Mesodermal cell (in vitro differentiated cells): ENCODE data around the gene MMP2.

Source experiments
- H3K27ac ChIP-seq: 2 replicates; pipeline ENCODE4 v1.7.0; 2013; ENCODE audit warnings: mild to moderate bottlenecking, low read depth, low read length, moderate library complexity; ENCODE audit not compliant: severe bottlenecking
- H3K36me3 ChIP-seq: 2 replicates; pipeline ENCODE4 v1.7.1; 2013; ENCODE audit warnings: mild to moderate bottlenecking, low read length, moderate library complexity; ENCODE audit not compliant: control insufficient read depth, insufficient read depth
- H3K4me1 ChIP-seq: one replicate; pipeline ENCODE4 v1.7.1; 2013; ENCODE audit warnings: mild to moderate bottlenecking, low read length; ENCODE audit not compliant: insufficient read depth, control insufficient read depth, poor library complexity, severe bottlenecking
- H3K4me3 ChIP-seq: 2 replicates; pipeline ENCODE4 v1.7.0; 2013; ENCODE audit warnings: low read length, control low read depth, mild to moderate bottlenecking; ENCODE audit not compliant: insufficient read depth, poor library complexity, severe bottlenecking; ENCODE audit errors: extremely low read depth
- H3K9me3 ChIP-seq: 2 replicates; pipeline ENCODE4 v1.7.1; 2013; ENCODE audit warnings: mild to moderate bottlenecking, low read length, moderate library complexity; ENCODE audit not compliant: control insufficient read depth
- WGBS, 2 experiments: methylation state at CpG; one replicate each; pipeline ENCODE4 v1.1.5; 2013; ENCODE audit warnings: missing lambda C conversion rate in 2 of 2; ENCODE audit not compliant: insufficient coverage in 2 of 2; 5-methylcytosine and 5-hydroxymethylcytosine counted together

MMP2 gene

GRCh38 chr16:55444754-55445485 lies 34.1 kb upstream of the MMP2 start:
- Histone ChIP-seq H3K36me3 (no peaks in the 10 kb centered on the region), H3K4me3 (no peak overlapping the region), H3K27ac (no peak overlapping the region), H3K4me1 (no peaks in the 10 kb centered on the region), H3K9me3 (no peaks in the 10 kb centered on the region)
- 88 to 93% methylated on average over 4 to 7 of the region's 8 CpGs for WGBS, 2 experiments

GRCh38 chr16:55447231-55447630 lies 31.8 kb upstream of the MMP2 start:
- Histone ChIP-seq H3K27ac (no peak overlapping the region), H3K9me3 (no peaks in the 10 kb centered on the region), H3K36me3 (no peaks in the 10 kb centered on the region), H3K4me3 (no peak overlapping the region), H3K4me1 (no peaks in the 10 kb centered on the region)
- 94 to 97% methylated on average over 9 to 10 of the region's 12 CpGs for WGBS, 2 experiments

DNA sequence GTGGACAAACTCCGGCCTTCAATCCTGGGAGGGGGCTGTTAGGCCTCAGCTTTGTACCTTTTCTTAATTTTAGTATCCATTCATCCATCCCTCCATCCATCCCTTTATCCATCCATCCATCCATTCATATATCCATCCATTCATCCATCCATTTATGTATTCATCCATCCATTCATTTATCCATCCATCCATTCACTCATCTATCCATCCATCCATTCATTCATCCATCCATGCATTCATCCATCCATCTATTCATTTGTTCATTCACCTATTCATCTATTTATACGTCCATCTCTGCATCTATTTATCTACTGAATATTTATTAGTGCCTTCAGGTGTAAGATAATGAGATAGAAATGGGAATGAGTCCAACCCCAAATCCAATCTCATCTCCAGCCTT lies 26.0 kb upstream of the MMP2 start:
- WGBS, 2 experiments, result 89 to 100% methylated on average over 1 of the region's 2 CpGs
- H3K4me1 ChIP-seq, result no peaks in the 10 kb centered on the region
- no peaks in the 10 kb centered on the region for H3K36me3 ChIP-seq
- no peaks in the 10 kb centered on the region for H3K9me3 ChIP-seq
- H3K27ac ChIP-seq, result no peak overlapping the region
- no peak overlapping the region for H3K4me3 ChIP-seq

DNA sequence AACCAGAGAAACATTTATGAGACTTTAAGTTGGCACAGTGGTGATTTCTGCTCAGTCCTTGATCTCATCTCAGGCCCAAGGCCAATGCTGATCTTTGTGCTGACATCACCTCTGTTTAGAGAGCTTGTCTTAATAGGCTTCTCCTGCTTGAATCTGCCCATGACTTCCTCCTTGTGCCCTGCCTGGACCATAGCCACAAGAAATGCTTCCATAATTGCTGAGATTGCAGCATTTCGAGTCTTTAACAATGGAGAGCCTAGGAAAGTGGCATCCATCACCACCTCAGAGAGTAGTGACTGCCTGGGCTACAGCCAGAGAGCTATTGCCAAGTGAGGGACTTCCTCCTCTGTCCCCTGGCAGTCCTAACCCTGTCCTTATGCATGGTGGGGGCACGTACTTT lies 25.1 kb upstream of the MMP2 start:
- H3K4me3 ChIP-seq, result no peak overlapping the region
- no peaks in the 10 kb centered on the region for H3K36me3 ChIP-seq
- H3K9me3 ChIP-seq, result no peaks in the 10 kb centered on the region
- no peak overlapping the region for H3K27ac ChIP-seq
- no peaks in the 10 kb centered on the region for H3K4me1 ChIP-seq
- 79 to 80% methylated on average over 1 to 2 of the region's 2 CpGs for WGBS, 2 experiments

DNA sequence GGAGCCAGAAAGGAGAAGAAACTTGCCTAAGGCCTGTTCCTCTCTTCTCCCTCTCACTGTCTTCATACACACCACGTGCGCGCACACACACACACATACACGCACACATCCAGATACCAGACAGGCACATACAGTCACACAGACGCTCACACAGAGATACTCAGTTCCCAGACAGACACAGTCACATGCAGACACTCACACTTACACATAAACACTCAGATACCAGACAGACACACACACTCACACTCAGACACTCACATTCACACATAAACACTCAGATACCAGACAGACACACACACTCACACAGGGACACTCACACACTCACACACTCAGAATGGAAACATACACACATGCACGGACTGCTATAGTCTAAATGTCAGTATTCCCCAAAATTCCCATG lies 24.1 kb upstream of the MMP2 start:
- Histone ChIP-seq H3K36me3 (no peaks in the 10 kb centered on the region), H3K4me1 (no peaks in the 10 kb centered on the region), H3K4me3 (no peak overlapping the region), H3K27ac (no peak overlapping the region), H3K9me3 (no peaks in the 10 kb centered on the region)
- WGBS, 2 experiments, result 78 to 88% methylated on average over 4 to 5 of the region's 6 CpGs

GRCh38 chr16:55462241-55462640 lies 16.8 kb upstream of the MMP2 start:
- no peaks in the 10 kb centered on the region for H3K9me3 ChIP-seq
- H3K4me3 ChIP-seq, result no peak overlapping the region
- H3K36me3 ChIP-seq, result no peaks in the 10 kb centered on the region
- no peak overlapping the region for H3K27ac ChIP-seq
- WGBS, 2 experiments, result 91 to 100% methylated on average over 3 to 4 of the region's 6 CpGs
- H3K4me1 ChIP-seq, result no peaks in the 10 kb centered on the region

DNA sequence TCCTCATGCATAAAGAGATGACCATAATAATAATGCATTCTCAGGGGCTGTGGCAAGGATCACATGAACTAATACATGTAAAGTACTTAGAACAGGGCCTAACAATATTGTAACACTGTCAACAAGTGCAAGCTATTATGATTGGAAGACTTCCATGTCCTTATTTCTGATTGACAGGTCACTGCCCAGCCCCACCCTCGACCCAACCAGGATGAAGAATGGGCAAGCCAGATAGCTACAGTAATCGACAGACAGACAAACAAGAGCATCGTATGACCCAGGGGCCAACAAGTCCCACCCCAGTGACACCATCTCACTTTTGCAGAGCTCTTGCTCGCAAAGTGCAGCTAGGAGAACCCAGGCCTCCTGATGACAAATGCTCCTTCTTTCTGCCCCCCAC lies 14.6 kb upstream of the MMP2 start:
- no peaks in the 10 kb centered on the region for H3K4me1 ChIP-seq
- H3K9me3 ChIP-seq, result no peaks in the 10 kb centered on the region
- WGBS, 2 experiments, result 46 to 54% methylated on average over 2 to 3 of the region's 4 CpGs

DNA sequence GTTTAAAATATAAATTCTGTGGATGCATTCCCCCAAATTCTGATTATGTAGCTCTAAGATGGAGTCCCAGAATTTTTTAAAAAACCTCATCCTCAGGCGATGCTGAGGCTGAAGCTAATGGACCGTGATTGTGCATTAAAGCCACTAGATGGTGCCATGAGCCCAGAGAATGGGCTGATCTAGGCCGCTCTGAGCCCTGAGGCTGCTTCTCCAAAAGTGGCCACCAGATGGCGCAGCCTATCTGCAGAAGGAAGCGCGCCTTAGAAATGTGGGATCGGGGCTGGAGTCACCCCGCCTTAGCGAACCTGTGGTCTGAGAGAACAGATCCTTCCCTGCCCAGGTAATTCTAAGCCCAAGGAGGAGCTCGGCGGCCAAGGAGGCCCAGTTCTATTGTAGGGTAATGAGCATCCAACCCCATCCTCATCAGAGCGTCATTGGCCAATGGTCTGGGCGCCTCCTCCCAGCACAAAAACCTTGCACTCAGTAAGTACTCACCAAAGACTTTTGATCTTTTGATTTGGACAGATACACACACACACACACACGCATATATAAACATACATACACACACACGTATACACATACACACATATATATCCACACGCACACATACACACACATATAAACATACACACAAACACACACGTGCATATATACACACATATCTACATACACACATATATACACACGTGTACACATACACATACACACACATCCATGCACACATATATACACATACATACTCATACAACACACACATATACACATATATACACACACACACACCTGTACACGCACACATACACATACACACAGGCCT lies 13.7 kb upstream of the MMP2 start:
- H3K9me3 ChIP-seq, result no peaks in the 10 kb centered on the region
- WGBS, 2 experiments, result 29 to 36% methylated on average over 16 to 18 of the region's 19 CpGs
- H3K4me1 ChIP-seq, result peaks cover 2% of the 10 kb centered on the region
- no peaks in the 10 kb centered on the region for H3K36me3 ChIP-seq
- H3K27ac ChIP-seq, result no peak overlapping the region
- H3K4me3 ChIP-seq, result no peak overlapping the region

More for the DNA sequence above, 14.6 kb upstream of the MMP2 start:
- H3K36me3 ChIP-seq, result no peaks in the 10 kb centered on the region
- no peak overlapping the region for H3K4me3 ChIP-seq
- no peak overlapping the region for H3K27ac ChIP-seq

DNA sequence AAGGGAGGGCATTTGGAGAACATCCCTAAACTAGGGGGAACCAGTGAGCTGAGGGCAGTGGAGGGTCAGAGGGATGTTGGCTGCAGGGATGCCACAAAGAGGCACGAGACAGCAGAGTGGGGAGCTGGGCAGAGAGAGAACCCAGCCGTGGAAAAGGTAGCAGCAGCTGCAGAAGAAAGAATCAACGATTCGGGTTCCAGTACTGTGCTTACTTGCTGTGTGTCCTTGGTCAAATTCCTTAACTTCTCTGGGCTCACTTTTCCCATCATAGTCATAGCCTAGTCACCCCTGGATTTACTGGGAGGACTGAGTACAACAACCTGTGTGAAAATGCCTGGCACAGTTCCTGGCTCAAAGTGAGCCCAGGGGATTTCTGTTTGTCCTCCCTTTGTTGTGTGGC lies 12.8 kb upstream of the MMP2 start:
- H3K36me3 ChIP-seq, result no peaks in the 10 kb centered on the region
- no peak overlapping the region for H3K4me3 ChIP-seq
- H3K4me1 ChIP-seq, result peaks cover 11% of the 10 kb centered on the region
- H3K9me3 ChIP-seq, result no peaks in the 10 kb centered on the region
- no peak overlapping the region for H3K27ac ChIP-seq
- 91 to 100% methylated on average over 4 of the region's 4 CpGs for WGBS, 2 experiments

- 91 to 94% methylated on average over 3 of the region's 3 CpGs for WGBS, 2 experiments
- Histone ChIP-seq H3K36me3 (no peaks in the 10 kb centered on the region), H3K4me3 (no peak overlapping the region), H3K4me1 (peaks cover 19% of the 10 kb centered on the region), H3K9me3 (no peaks in the 10 kb centered on the region), H3K27ac (no peak overlapping the region)
These were observed 11.1 kb upstream of the MMP2 start for GRCh38 chr16:55467898-55468297.
